Fibroblast of pulmonary artery (primary cell): ENCODE data around the gene OSBPL6.

Source experiments
- DNase-seq: peaks from one replicate; pipeline ENCODE4 v3.0.0-alpha.2; 2010; ENCODE audit warnings: low read depth
- H3K4me3 ChIP-seq: replicated peaks from 2 replicates; pipeline ENCODE4 v1.5.1; 2011; ENCODE audit warnings: low read depth, mild to moderate bottlenecking, control low read depth, low read length, moderate library complexity
- TF ChIP-seq, protein P1 (sequence below): IDR thresholded peaks from 2 replicates; pipeline ENCODE4 v1.5.1; 2011; ENCODE audit warnings: mild to moderate bottlenecking, control low read depth, low read length, inconsistent platforms; ENCODE audit errors: missing control alignments

OSBPL6 gene

GRCh38 chr2:178205853-178206521, 11.7 kb downstream of the OSBPL6 start:
- H3K4me3 ChIP-seq: no peak overlapping the region
- TF ChIP-seq, protein P1, sequence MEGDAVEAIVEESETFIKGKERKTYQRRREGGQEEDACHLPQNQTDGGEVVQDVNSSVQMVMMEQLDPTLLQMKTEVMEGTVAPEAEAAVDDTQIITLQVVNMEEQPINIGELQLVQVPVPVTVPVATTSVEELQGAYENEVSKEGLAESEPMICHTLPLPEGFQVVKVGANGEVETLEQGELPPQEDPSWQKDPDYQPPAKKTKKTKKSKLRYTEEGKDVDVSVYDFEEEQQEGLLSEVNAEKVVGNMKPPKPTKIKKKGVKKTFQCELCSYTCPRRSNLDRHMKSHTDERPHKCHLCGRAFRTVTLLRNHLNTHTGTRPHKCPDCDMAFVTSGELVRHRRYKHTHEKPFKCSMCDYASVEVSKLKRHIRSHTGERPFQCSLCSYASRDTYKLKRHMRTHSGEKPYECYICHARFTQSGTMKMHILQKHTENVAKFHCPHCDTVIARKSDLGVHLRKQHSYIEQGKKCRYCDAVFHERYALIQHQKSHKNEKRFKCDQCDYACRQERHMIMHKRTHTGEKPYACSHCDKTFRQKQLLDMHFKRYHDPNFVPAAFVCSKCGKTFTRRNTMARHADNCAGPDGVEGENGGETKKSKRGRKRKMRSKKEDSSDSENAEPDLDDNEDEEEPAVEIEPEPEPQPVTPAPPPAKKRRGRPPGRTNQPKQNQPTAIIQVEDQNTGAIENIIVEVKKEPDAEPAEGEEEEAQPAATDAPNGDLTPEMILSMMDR: no peak
- DNase-seq: peak; percentile 15

DNA sequence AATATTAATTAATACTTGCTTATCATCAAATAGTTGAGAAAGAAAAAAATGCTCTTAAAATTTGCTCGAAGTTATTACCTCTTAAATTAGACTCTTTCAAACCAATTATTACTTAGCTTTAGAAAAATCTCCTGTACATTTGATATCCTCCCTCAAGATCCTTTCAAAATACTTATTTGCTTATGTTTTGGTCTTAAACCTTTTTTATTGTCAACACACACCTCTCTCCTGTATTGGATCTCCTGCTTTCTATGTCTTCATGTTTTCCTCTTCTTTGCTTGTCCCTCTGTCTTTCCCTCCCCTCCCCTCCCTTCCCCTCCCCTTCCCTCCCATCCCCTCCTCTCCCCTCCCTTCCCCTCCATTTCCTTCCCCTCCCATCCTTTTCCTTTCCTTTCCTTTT, 14.0 kb downstream of the OSBPL6 start:
- TF ChIP-seq, protein P1: no peak
- DNase-seq: no peak
- H3K4me3 ChIP-seq: no peak overlapping the region

DNA sequence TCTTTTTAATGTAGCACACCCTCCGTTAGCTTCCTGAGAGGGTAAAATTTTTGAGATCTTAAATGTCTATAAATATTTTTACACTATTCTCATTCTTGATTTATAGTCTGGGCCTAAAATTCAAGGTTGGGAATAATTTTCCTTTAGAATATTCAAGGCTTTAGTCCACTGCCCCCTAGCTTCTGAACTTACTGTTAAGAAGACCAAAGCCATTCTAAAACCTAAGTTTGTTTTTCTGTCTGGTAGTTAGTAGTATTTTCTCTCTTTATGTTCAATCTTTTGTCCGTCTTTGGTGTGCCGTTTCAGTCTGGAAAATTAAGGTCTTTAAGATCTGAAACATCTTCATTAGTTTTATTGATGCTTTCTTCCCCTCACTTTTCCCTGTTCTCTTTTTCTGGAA, 14.5 kb downstream of the OSBPL6 start:
- no peak overlapping the region for H3K4me3 ChIP-seq
- peak; percentile 28 for DNase-seq
- TF ChIP-seq, protein P1: peak; percentile 46

- H3K4me3 ChIP-seq: no peak overlapping the region
- TF ChIP-seq, protein P1: no peak
- no peak for DNase-seq
Measured at GRCh38 chr2:178211460-178211859, 17.1 kb downstream of the OSBPL6 start.

- no peak overlapping the region for H3K4me3 ChIP-seq
- no peak for DNase-seq
- TF ChIP-seq, protein P1: no peak
Measured at GRCh38 chr2:178211943-178212342, 17.6 kb downstream of the OSBPL6 start.

DNA sequence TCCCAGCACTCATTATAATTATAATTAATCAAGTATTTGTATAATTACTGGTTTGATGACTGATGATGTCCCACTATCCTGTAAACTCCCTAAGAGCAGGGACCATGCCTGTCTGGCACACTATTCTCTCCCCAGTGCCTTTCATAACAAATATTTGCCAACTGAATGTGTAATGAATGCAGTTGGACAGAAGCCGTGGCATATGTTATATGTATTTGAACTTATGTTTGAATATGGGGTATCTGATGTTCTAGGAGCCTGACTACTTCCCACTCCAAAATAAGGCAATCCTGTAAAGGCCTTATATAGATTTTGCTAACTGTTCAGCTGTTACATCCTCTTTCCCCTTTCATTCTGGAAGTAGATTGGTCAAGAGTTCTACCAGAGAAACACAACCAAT, 19.7 kb downstream of the OSBPL6 start:
- TF ChIP-seq, protein P1: no peak
- H3K4me3 ChIP-seq: no peak overlapping the region
- no peak for DNase-seq

DNA sequence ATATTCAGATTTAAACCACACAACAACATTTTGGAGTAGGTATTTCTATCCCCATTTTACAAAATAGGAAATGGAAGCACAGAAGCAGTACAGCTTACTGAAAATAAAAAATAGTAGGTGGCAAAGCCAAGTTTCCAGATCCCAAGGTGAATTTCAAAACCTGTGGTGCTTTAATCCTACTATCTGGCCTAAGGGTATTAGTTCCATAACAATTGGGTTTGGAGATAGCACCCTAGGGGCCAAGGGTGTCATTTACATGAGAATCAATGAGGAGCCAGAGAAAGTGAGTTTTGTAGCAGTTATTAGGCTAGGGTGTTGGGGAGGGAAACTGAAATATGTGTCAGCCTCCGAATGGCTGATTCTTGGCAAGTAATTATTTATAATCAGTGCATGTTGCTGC, 24.9 kb downstream of the OSBPL6 start:
- no peak overlapping the region for H3K4me3 ChIP-seq
- no peak for DNase-seq
- TF ChIP-seq, protein P1: no peak
